HepG2 (cell line): ENCODE measurements around the gene RFC2. TPM values are rescaled to one million over a fixed set of nuclear protein-coding genes. Genes with fewer than 3 reads are reported as not detected.

Experiments used
- CBX2 ChIP-seq, 2 experiments: fragments of 200-600 bp in 1 of 2; sonication (generic); formaldehyde crosslinking in 1 of 2; IDR thresholded peaks; 2 replicates each; pipeline versions ENCODE4 v1.7.0 to v1.8.1; 2018 to 2022; ENCODE audit warnings: low read depth in 2 of 2, low read length in 1 of 2, mild to moderate bottlenecking in 1 of 2, missing genetic modification reagents in 1 of 2
- EEA1 ChIP-seq: sonication (generic); formaldehyde crosslinking; IDR thresholded peaks from 2 replicates; pipeline ENCODE4 v1.5.1; 2020; ENCODE audit warnings: mild to moderate bottlenecking, missing genetic modification reagents, borderline replicate concordance
- EP300 ChIP-seq, 3 experiments: sonication (generic) in 1 of 3; formaldehyde crosslinking in 1 of 3; IDR thresholded peaks; 2 replicates each; pipeline versions ENCODE4 v1.5.1 to v1.6.1; 2011 to 2020; ENCODE audit warnings: low read depth in 2 of 3, low read length in 2 of 3, borderline replicate concordance in 1 of 3, improper control_type of control experiment in 1 of 3, mild to moderate bottlenecking in 1 of 3, missing genetic modification reagents in 1 of 3, moderate library complexity in 1 of 3
- HDAC1 ChIP-seq: sonication (generic); formaldehyde crosslinking; IDR thresholded peaks from 2 replicates; pipeline ENCODE4 v1.5.1; 2020; ENCODE audit warnings: mild to moderate bottlenecking, missing genetic modification reagents
- HNF4A ChIP-seq: sonication (generic); formaldehyde crosslinking; IDR thresholded peaks from 2 replicates; pipeline ENCODE4 v1.4.0; 2020; ENCODE audit warnings: missing genetic modification reagents
- KDM3A ChIP-seq: IDR thresholded peaks from 2 replicates; pipeline ENCODE4 v1.6.1; 2018; ENCODE audit warnings: low read depth, missing compliant biosample characterization
- MTA1 ChIP-seq: sonication (generic); formaldehyde crosslinking; IDR thresholded peaks from 2 replicates; pipeline ENCODE4 v1.4.0; 2020; ENCODE audit warnings: missing genetic modification reagents, mild to moderate bottlenecking, borderline replicate concordance
- MTF1 ChIP-seq: sonication (generic); formaldehyde crosslinking; IDR thresholded peaks from 2 replicates; pipeline ENCODE4 v1.5.0; 2020; ENCODE audit warnings: missing genetic modification reagents
- SMARCE1 ChIP-seq: fragments of 450-650 bp; IDR thresholded peaks from 2 replicates; pipeline ENCODE4 v1.6.1; 2017; ENCODE audit warnings: borderline replicate concordance
- ZBTB42 ChIP-seq: sonication (generic); formaldehyde crosslinking; IDR thresholded peaks from 2 replicates; pipeline ENCODE4 v1.5.0; 2020; ENCODE audit warnings: mild to moderate bottlenecking, missing genetic modification reagents
- ZFP90 ChIP-seq: sonication (generic); formaldehyde crosslinking; IDR thresholded peaks from 2 replicates; pipeline ENCODE4 v1.8.0; 2022; ENCODE audit warnings: missing genetic modification reagents, mild to moderate bottlenecking, inconsistent platforms, borderline replicate concordance
- ZNF10 ChIP-seq: sonication (generic); formaldehyde crosslinking; IDR thresholded peaks from 2 replicates; pipeline ENCODE4 v1.4.0; 2020; ENCODE audit warnings: mild to moderate bottlenecking, low read depth, missing genetic modification reagents, borderline replicate concordance
- ZNF337 ChIP-seq: sonication (generic); formaldehyde crosslinking; IDR thresholded peaks from 2 replicates; pipeline ENCODE4 v1.5.1; 2020; ENCODE audit warnings: missing genetic modification reagents, low read depth, mild to moderate bottlenecking, borderline replicate concordance
- ZNF709 ChIP-seq: sonication (generic); formaldehyde crosslinking; IDR thresholded peaks from 2 replicates; pipeline ENCODE4 v1.5.0; 2020; ENCODE audit warnings: mild to moderate bottlenecking, missing genetic modification reagents
- polyA plus RNA-seq, 8 experiments: library from polyadenylated mRNA; depleted of rRNA in 3 of 8; stranded (reverse) in 7 of 8; unstranded in 1 of 8; fragments of >200 nt; fragmentation: Illumina TruSeq in 4 of 8; extraction: Trizol in 4 of 8; gene quantifications; 2 replicates each; pipeline versions ENCODE4 v1.2.1 to v1.2.3, GENCODE V29; 2011 to 2016; ENCODE audit warnings: low read depth in 4 of 8, missing spikeins in 1 of 8, mixed read lengths in 1 of 8; ENCODE audit not compliant: insufficient read depth in 1 of 8
- total RNA-seq, 5 experiments: library from RNA; depleted of rRNA; stranded (reverse); fragments of >200 nt; fragmentation: Illumina TruSeq; extraction: Trizol; gene quantifications; 2 replicates each; pipeline ENCODE4 v1.2.3, GENCODE V29; 2016; ENCODE audit warnings: low read depth in 1 of 5
- TF ChIP-seq, protein P1 (sequence below), 2 experiments: sonication (generic) in 1 of 2; formaldehyde crosslinking in 1 of 2; IDR thresholded peaks; 2 replicates each; pipeline versions ENCODE4 v1.6.1 to v1.9.0; 2014 to 2022; ENCODE audit warnings: antibody characterized with exemption in 1 of 2, borderline replicate concordance in 1 of 2, inconsistent platforms in 1 of 2, low read depth in 1 of 2, missing genetic modification reagents in 1 of 2
- TF ChIP-seq, protein P2 (sequence below): IDR thresholded peaks from 2 replicates; pipeline ENCODE4 v1.6.1; 2012; ENCODE audit warnings: inconsistent platforms
- TF ChIP-seq, protein P3 (sequence below): sonication (generic); formaldehyde crosslinking; IDR thresholded peaks from 2 replicates; pipeline ENCODE4 v1.8.0; 2022; ENCODE audit warnings: missing genetic modification reagents, low read depth, mild to moderate bottlenecking, borderline replicate concordance
- TF ChIP-seq, protein P4 (sequence below): sonication (generic); formaldehyde crosslinking; IDR thresholded peaks from 2 replicates; pipeline ENCODE4 v1.4.0; 2020; ENCODE audit warnings: low read depth, mild to moderate bottlenecking, missing genetic modification reagents

The RFC2 gene
- total and polyA plus RNA-seq, 2 of the 13 experiments (the other 11 are each of a cell fraction or from before 2014, with no cell fraction given) = 14.6 to 43.5 TPM

DNA sequence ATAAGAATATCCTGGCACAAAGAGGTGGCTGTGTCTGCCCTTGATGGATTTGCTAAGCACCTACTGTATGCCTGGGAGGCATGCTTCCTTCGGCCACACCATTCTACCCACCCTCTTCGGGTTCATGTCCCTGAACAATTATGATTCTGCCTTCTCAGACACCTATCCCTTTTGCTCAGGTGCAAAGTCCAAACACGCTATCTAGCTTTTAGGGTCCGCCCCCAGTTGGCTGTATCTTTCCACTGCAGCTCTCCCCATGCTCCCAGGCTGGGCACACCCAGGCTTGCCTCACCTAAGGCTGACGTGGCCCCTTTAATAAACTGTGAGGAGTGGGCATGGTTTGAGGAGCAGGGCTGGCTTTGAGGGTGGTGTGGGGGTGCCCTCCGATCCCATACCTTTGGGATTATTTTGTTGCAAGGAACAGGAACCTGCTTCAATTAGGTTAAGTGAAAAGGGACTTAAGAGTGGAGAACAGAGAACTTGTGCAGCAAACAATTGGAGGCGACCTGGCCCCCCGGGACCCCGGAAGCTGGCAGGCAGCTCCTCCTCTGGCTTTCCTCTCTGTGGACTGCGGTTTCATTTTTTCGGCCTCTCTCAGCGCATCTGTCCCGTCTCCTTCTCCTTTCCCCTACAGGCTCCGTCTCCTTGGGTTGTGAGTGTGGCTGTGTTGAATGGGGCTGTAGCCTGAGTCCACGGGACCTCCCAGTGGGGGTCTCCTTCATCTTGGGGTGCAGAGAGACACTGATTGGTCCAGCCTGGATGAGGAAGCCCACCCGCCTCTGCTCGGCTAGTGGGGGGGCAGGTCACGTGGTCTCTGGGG, 38.8 kb upstream of the RFC2 start (continued):
- TF ChIP-seq, protein P1, sequence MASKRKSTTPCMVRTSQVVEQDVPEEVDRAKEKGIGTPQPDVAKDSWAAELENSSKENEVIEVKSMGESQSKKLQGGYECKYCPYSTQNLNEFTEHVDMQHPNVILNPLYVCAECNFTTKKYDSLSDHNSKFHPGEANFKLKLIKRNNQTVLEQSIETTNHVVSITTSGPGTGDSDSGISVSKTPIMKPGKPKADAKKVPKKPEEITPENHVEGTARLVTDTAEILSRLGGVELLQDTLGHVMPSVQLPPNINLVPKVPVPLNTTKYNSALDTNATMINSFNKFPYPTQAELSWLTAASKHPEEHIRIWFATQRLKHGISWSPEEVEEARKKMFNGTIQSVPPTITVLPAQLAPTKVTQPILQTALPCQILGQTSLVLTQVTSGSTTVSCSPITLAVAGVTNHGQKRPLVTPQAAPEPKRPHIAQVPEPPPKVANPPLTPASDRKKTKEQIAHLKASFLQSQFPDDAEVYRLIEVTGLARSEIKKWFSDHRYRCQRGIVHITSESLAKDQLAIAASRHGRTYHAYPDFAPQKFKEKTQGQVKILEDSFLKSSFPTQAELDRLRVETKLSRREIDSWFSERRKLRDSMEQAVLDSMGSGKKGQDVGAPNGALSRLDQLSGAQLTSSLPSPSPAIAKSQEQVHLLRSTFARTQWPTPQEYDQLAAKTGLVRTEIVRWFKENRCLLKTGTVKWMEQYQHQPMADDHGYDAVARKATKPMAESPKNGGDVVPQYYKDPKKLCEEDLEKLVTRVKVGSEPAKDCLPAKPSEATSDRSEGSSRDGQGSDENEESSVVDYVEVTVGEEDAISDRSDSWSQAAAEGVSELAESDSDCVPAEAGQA (IDR thresholded peaks at IDR 0.05; ENCODE audit: low read depth) = no peak
- TF ChIP-seq, protein P1 (CRISPR knock-in tag; IDR thresholded peaks at IDR 0.05; ENCODE audit: borderline replicate concordance) = no peak
- TF ChIP-seq ZNF10 (no peak), ZBTB42 (CRISPR knock-in tag) (no peak), HNF4A (CRISPR knock-in tag) (peak; percentile 96), KDM3A (CRISPR knock-in tag) (no peak), MTA1 (CRISPR knock-in tag) (peak; percentile 76), HDAC1 (CRISPR knock-in tag) (peak; percentile 92), ZFP90 (CRISPR knock-in tag) (no peak), CBX2 (IDR thresholded peaks at IDR 0.05; ENCODE audit: low read depth, low read length) (no peak), CBX2 (CRISPR knock-in tag; IDR thresholded peaks at IDR 0.05; ENCODE audit: low read depth) (no peak), ZNF709 (CRISPR knock-in tag) (0 out of 2 replicates have a peak, but pooled peaks have one; percentile 48), EEA1 (CRISPR knock-in tag) (no peak), ZNF337 (CRISPR knock-in tag) (no peak), SMARCE1 (no peak), EP300 (IDR thresholded peaks at IDR 0.05; ENCODE audit: low read depth in 2 of 2, low read length in 2 of 2) (peak in 1 of 2 experiments; percentile 86; a peak in 2 of 4 replicates), EP300 (CRISPR knock-in tag; IDR thresholded peaks at IDR 0.05; ENCODE audit: borderline replicate concordance) (no peak), MTF1 (CRISPR knock-in tag) (no peak)
- TF ChIP-seq, protein P2, sequence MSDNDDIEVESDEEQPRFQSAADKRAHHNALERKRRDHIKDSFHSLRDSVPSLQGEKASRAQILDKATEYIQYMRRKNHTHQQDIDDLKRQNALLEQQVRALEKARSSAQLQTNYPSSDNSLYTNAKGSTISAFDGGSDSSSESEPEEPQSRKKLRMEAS = peak; percentile 78
- TF ChIP-seq, protein P3, sequence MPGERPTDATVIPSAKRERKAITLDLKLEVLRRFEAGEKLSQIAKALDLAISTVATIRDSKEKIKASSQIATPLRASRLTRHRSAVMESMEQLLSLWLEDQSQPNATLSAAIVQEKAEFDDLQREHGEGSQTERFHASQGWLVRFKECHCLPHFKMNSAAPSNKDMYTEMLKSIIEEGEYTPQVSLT (CRISPR knock-in tag) = no peak
- TF ChIP-seq, protein P4, sequence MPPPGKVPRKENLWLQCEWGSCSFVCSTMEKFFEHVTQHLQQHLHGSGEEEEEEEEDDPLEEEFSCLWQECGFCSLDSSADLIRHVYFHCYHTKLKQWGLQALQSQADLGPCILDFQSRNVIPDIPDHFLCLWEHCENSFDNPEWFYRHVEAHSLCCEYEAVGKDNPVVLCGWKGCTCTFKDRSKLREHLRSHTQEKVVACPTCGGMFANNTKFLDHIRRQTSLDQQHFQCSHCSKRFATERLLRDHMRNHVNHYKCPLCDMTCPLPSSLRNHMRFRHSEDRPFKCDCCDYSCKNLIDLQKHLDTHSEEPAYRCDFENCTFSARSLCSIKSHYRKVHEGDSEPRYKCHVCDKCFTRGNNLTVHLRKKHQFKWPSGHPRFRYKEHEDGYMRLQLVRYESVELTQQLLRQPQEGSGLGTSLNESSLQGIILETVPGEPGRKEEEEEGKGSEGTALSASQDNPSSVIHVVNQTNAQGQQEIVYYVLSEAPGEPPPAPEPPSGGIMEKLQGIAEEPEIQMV (CRISPR knock-in tag) = peak; percentile 59; the same call in 1 of the 2 replicates
